CD14-positive monocyte (primary cell): Measurements from ENCODE around the gene SEPTIN5. TPM values are rescaled to one million over a fixed set of nuclear protein-coding genes. Genes with fewer than 3 reads are reported as not detected.

Source experiments
- DNase-seq, 3 donors: peaks; one replicate each; pipeline ENCODE4 v3.0.0-alpha.2; 2011 to 2022
- H2AFZ ChIP-seq: 2 replicates; pipeline ENCODE4 v1.6.0; 2012; ENCODE audit warnings: mild to moderate bottlenecking, low read depth, low read length, inconsistent platforms; ENCODE audit not compliant: insufficient read depth, poor library complexity, severe bottlenecking
- H3K27ac ChIP-seq, 2 donors: 1 replicate in 1 of 2; 2 replicates in 1 of 2; pipeline ENCODE4 v1.5.1; 2012 to 2013; ENCODE audit warnings: low read length in 2 of 2, control low read depth in 1 of 2, inconsistent platforms in 1 of 2, low read depth in 1 of 2, mild to moderate bottlenecking in 1 of 2
- H3K27me3 ChIP-seq, 2 donors: one replicate each; pipeline versions ENCODE4 v1.6.0 to v1.6.1; 2011 to 2013; ENCODE audit warnings: low read length in 2 of 2; ENCODE audit not compliant: control insufficient read depth in 2 of 2, insufficient read depth in 2 of 2
- H3K36me3 ChIP-seq, 2 donors: replicated peaks in 1 of 2; 1 replicate in 1 of 2; 2 replicates in 1 of 2; pipeline versions ENCODE4 v1.5.1 to v1.6.1; 2012 to 2013; ENCODE audit warnings: low read length in 2 of 2, control low read depth in 1 of 2, inconsistent platforms in 1 of 2, mild to moderate bottlenecking in 1 of 2; ENCODE audit not compliant: insufficient read depth in 2 of 2, control insufficient read depth in 1 of 2
- H3K4me1 ChIP-seq, 2 donors: 1 replicate in 1 of 2; 2 replicates in 1 of 2; pipeline versions ENCODE4 v1.5.1 to v1.6.1; 2012 to 2013; ENCODE audit warnings: low read length in 2 of 2, control low read depth in 1 of 2, inconsistent platforms in 1 of 2, mild to moderate bottlenecking in 1 of 2, moderate library complexity in 1 of 2; ENCODE audit not compliant: insufficient read depth in 2 of 2, control insufficient read depth in 1 of 2
- H3K4me2 ChIP-seq: replicated peaks from 2 replicates; pipeline ENCODE3; 2012; ENCODE audit warnings: low read length, moderate library complexity, mild to moderate bottlenecking; ENCODE audit not compliant: poor library complexity, severe bottlenecking; ENCODE audit errors: extremely low read depth
- H3K4me3 ChIP-seq, 3 experiments: fragments of 200-600 bp in 1 of 3; sonication (generic) in 1 of 3; replicated peaks in 1 of 3; 1 replicate in 2 of 3; 2 replicates in 1 of 3; pipeline ENCODE4 v1.5.1; 2011 to 2013; ENCODE audit warnings: low read length in 3 of 3, mild to moderate bottlenecking in 3 of 3, control low read depth in 2 of 3, low read depth in 2 of 3, inconsistent platforms in 1 of 3, moderate library complexity in 1 of 3
- H3K79me2 ChIP-seq: 2 replicates; pipeline ENCODE4 v1.6.0; 2012; ENCODE audit warnings: mild to moderate bottlenecking, control low read depth, inconsistent platforms, low read length, moderate library complexity; ENCODE audit not compliant: insufficient read depth
- H3K9ac ChIP-seq: 2 replicates; pipeline ENCODE4 v1.6.0; 2017; ENCODE audit warnings: low read length, mild to moderate bottlenecking; ENCODE audit not compliant: insufficient read depth, poor library complexity, severe bottlenecking
- H3K9me3 ChIP-seq, 2 donors: replicated peaks in 1 of 2; 1 replicate in 1 of 2; 2 replicates in 1 of 2; pipeline versions ENCODE4 v1.5.1 to v1.6.1; 2012 to 2013; ENCODE audit warnings: low read length in 2 of 2, control low read depth in 1 of 2; ENCODE audit not compliant: control insufficient read depth in 1 of 2, insufficient read depth in 1 of 2
- H4K20me1 ChIP-seq: 2 replicates; pipeline ENCODE4 v1.6.0; 2012; ENCODE audit warnings: mild to moderate bottlenecking, low read length, control low read depth, moderate library complexity; ENCODE audit not compliant: insufficient read depth
- H3K27ac Mint-ChIP-seq, 7 donors: one replicate each; pipeline ENCODE4 v1.8.0; 2020; ENCODE audit warnings: mild to moderate bottlenecking in 7 of 7, mixed read lengths in 7 of 7, moderate library complexity in 6 of 7, inconsistent platforms in 2 of 7
- H3K27me3 Mint-ChIP-seq, 3 donors: one replicate each; pipeline ENCODE4 v1.8.0; 2021 to 2022; ENCODE audit warnings: low read depth in 3 of 3, mild to moderate bottlenecking in 3 of 3, mixed read lengths in 3 of 3, moderate library complexity in 3 of 3, inconsistent platforms in 1 of 3
- H3K36me3 Mint-ChIP-seq, 2 donors: one replicate each; pipeline ENCODE4 v1.8.0; 2020; ENCODE audit warnings: mixed read lengths in 2 of 2, inconsistent platforms in 1 of 2, mild to moderate bottlenecking in 1 of 2
- H3K4me1 Mint-ChIP-seq: one replicate; pipeline ENCODE4 v1.8.0; 2020; ENCODE audit warnings: mild to moderate bottlenecking, mixed read lengths
- H3K4me3 Mint-ChIP-seq, 2 donors: one replicate each; pipeline ENCODE4 v1.8.0; 2020; ENCODE audit warnings: mild to moderate bottlenecking in 2 of 2, mixed read lengths in 2 of 2, moderate library complexity in 1 of 2
- H3K9me3 Mint-ChIP-seq, 7 donors: one replicate each; pipeline ENCODE4 v1.8.0; 2020 to 2022; ENCODE audit warnings: mixed read lengths in 7 of 7, mild to moderate bottlenecking in 6 of 7, moderate library complexity in 6 of 7, inconsistent platforms in 2 of 7
- CTCF ChIP-seq: fragments of 200-600 bp; IDR thresholded peaks from one replicate; pipeline ENCODE4 v1.8.0; 2022; ENCODE audit warnings: antibody characterized with exemption, mild to moderate bottlenecking
- WGBS: methylation state at CpG from one replicate; pipeline ENCODE4 v1.1.5; 2013; ENCODE audit warnings: missing lambda C conversion rate; ENCODE audit not compliant: insufficient coverage; 5-methylcytosine and 5-hydroxymethylcytosine counted together
- intact Hi-C, 2 donors: fragments of 100-400 bp; cut with micrococcal nuclease; formaldehyde crosslinking; loops; one replicate each; pipeline versions ENCODE4 v1.15.0 to v1.15.1; 2023
- polyA plus RNA-seq, 3 donors: library from polyadenylated mRNA; depleted of rRNA in 1 of 3; unstranded in 2 of 3; stranded (reverse) in 1 of 3; fragments of 300-500 nt in 2 of 3; fragments of >200 nt in 1 of 3; fragmentation: Illumina TruSeq in 2 of 3; gene quantifications; 1 replicate in 2 of 3; 2 replicates in 1 of 3; pipeline ENCODE4 v1.2.3, GENCODE V29; 2012 to 2021

The SEPTIN5 gene
- polyA plus RNA-seq, 3 donors = 0.50 to 0.64 TPM; not detected in 1

GRCh38 chr22:19734837-19735382 is 20.6 kb downstream of the SEPTIN5 start:
- Histone ChIP-seq H4K20me1 (no peaks in the 10 kb centered on the region), H2AFZ (no peak overlapping the region), H3K4me1 (peaks cover 7 to 8% of the 10 kb centered on the region in 2 donors), H3K4me3 (no peak overlapping the region), H3K79me2 (no peaks in the 10 kb centered on the region), H3K27ac (no peak overlapping the region), H3K4me2 (no peak overlapping the region), H3K9me3 (no peaks in the 10 kb centered on the region), H3K9ac (no peak overlapping the region), H3K27me3 (peaks cover 0 to 10% of the 10 kb centered on the region in 2 donors), H3K36me3 (no peaks in the 10 kb centered on the region)
- Mint-ChIP-seq H3K9me3 (no peaks in the 10 kb centered on the region), H3K36me3 (no peaks in the 10 kb centered on the region), H3K4me1 (peaks cover 4% of the 10 kb centered on the region), H3K27ac (peak overlapping the region in 1 of 7 donors; percentile 38), H3K4me3 (no peak overlapping the region), H3K27me3 (peaks cover 8 to 36% (median 9%) of the 10 kb centered on the region in 3 donors)
- intact Hi-C loops = loop anchor here in 1 of 2 donors (5.0 kb wide), 1 partner anchor 277 kb away; no protein-coding TSS in a partner anchor
- DNase-seq = no peak
- WGBS = 89% methylated on average over 4 of the region's 5 CpGs
- no peak for TF ChIP-seq CTCF

GRCh38 chr22:19735665-19736510 is 21.6 kb downstream of the SEPTIN5 start:
- H3K36me3 ChIP-seq = no peaks in the 10 kb centered on the region
- peaks cover 3% of the 10 kb centered on the region in 2 donors for H3K4me1 ChIP-seq
- H2AFZ ChIP-seq = no peak overlapping the region
- peaks cover 2% of the 10 kb centered on the region for H3K4me1 Mint-ChIP-seq
- WGBS = 82% methylated on average over 19 of the region's 21 CpGs
- H3K4me3 ChIP-seq = no peak overlapping the region
- intact Hi-C loops = no loop called here
- peaks cover 0 to 1% (median 0%) of the 10 kb centered on the region in 7 donors for H3K9me3 Mint-ChIP-seq
- no peaks in the 10 kb centered on the region for H3K79me2 ChIP-seq
- no peak overlapping the region for H3K27ac ChIP-seq
- H3K4me2 ChIP-seq = no peak overlapping the region
- no peak for TF ChIP-seq CTCF
- no peaks in the 10 kb centered on the region for H3K36me3 Mint-ChIP-seq
- H3K27me3 ChIP-seq = peaks cover 0 to 8% of the 10 kb centered on the region in 2 donors
- no peaks in the 10 kb centered on the region for H4K20me1 ChIP-seq
- H3K9ac ChIP-seq = no peak overlapping the region
- H3K27me3 Mint-ChIP-seq = peaks cover 8 to 30% (median 8%) of the 10 kb centered on the region in 3 donors
- H3K4me3 Mint-ChIP-seq = no peak overlapping the region
- H3K9me3 ChIP-seq = no peaks in the 10 kb centered on the region
- H3K27ac Mint-ChIP-seq = no peak overlapping the region
- DNase-seq = no peak
